ENCODE results near the gene ZNF552. TPM values are rescaled to one million over a fixed set of nuclear protein-coding genes. Genes with fewer than 3 reads are reported as not detected.
"Not testable (repeated sequence)": the region's sequence is repeated elsewhere in the genome, so short reads cannot be mapped to it uniquely, and the experiment has no call there.

The ZNF552 gene
- total RNA-seq = 5.8 and 5.9 TPM in 2 replicates

DNA sequence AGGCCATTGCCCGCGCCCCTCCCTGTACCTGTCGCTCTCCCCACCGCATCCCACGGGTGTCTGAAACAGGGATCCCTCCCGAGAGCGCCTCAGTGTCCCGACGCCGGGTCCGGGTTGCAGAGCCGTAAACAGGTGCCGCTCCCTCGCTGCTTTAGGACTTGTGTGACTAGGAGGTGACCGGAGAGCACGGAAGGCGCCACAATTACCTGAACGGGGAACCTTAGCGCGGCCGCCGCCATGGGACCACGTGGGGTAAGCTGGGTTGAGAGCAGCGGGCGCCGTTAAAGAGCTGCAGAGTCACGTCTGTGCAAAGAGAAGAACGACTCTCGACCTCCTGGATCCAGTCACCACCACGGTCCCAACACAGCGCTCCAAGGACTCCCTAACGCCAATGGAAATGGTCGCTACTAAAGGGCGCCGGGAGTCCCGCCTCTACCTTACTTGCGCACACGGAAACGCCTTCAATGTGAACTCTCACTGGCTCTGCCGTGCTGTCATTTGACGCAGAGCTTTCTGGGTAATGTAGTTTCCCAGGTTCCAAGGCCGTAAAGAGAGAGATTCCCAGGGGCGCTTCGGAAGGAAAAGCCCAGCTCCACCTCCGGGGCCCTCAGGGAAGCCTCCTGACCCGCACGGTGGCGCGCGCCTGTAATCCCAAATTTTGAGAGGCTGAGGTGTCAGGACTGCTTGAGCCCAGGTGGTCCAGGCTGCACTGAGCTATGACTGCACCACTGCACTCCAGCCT is at the start of gene ZNF552:
TSS of gene ZNF552 (minus strand) at position 409 of the 742 bp plus-strand sequence. CDS start at position 239, 170 bp downstream.
- peaks cover 26% of the 10 kb centered on the region for H3K79me2 ChIP-seq (ENCODE audit: insufficient read depth, low read length)
- H3K27ac ChIP-seq (ENCODE audit: low read depth, low read length) = peak within 1 kb of the TSS; percentile 61
- TF ChIP-seq, protein P1, sequence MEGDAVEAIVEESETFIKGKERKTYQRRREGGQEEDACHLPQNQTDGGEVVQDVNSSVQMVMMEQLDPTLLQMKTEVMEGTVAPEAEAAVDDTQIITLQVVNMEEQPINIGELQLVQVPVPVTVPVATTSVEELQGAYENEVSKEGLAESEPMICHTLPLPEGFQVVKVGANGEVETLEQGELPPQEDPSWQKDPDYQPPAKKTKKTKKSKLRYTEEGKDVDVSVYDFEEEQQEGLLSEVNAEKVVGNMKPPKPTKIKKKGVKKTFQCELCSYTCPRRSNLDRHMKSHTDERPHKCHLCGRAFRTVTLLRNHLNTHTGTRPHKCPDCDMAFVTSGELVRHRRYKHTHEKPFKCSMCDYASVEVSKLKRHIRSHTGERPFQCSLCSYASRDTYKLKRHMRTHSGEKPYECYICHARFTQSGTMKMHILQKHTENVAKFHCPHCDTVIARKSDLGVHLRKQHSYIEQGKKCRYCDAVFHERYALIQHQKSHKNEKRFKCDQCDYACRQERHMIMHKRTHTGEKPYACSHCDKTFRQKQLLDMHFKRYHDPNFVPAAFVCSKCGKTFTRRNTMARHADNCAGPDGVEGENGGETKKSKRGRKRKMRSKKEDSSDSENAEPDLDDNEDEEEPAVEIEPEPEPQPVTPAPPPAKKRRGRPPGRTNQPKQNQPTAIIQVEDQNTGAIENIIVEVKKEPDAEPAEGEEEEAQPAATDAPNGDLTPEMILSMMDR (IDR thresholded peaks at IDR 0.05; ENCODE audit: extremely low read depth, low read depth, low read length) = no peak
- DNase-seq (ENCODE audit: insufficient read length, low spot score, missing footprints) = peak; percentile 96
- peak within 1 kb of the TSS; percentile 92 for H3K4me3 ChIP-seq (ENCODE audit: insufficient read depth, low read length)
- H2AFZ ChIP-seq (ENCODE audit: low read length) = peak within 1 kb of the TSS; percentile 92
- no peaks in the 10 kb centered on the region for H4K20me1 ChIP-seq (ENCODE audit: insufficient read depth, low read length)
- peak within 1 kb of the TSS; percentile 75 for H3K4me2 ChIP-seq (ENCODE audit: insufficient read depth, low read length)
- no peaks in the 10 kb centered on the region for H3K9me3 ChIP-seq (ENCODE audit: low read depth, low read length)
- H3K27me3 ChIP-seq (ENCODE audit: insufficient read depth, low read length) = no peaks in the 10 kb centered on the region
- peaks cover 8% of the 10 kb centered on the region for H3K36me3 ChIP-seq (ENCODE audit: insufficient read depth, low read length)
- H3K4me1 ChIP-seq (ENCODE audit: insufficient read depth, low read length) = peaks cover 5% of the 10 kb centered on the region

DNA sequence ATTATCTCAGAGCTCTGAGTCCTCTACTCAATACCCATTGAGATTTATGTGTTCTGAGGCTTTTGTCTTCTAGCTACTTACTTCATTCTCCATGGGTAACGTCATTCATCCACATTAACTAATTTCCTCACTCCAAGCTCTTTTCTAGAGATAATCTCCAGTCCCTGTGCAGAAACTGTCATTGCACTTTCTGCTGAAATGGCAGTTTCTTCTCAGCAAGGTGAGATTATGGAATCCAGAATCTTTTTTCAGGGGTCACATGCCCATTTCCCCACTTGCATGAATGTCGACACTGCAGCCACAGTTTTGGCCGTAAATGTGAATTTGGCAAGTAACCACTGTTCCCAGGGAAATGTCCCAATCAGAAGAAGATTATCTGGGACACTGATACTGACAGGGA is 47.6 kb upstream of the ZNF552 start:
- peaks cover 33% of the 10 kb centered on the region for H3K9me3 ChIP-seq (ENCODE audit: low read depth, low read length)
- not testable (repeated sequence) for H2AFZ ChIP-seq (ENCODE audit: low read length); H3K4me3 ChIP-seq (ENCODE audit: insufficient read depth, low read length); DNase-seq (ENCODE audit: insufficient read length, low spot score, missing footprints); H3K27ac ChIP-seq (ENCODE audit: low read depth, low read length); H3K27me3 ChIP-seq (ENCODE audit: insufficient read depth, low read length); H3K4me1 ChIP-seq (ENCODE audit: insufficient read depth, low read length); H3K4me2 ChIP-seq (ENCODE audit: insufficient read depth, low read length); H3K79me2 ChIP-seq (ENCODE audit: insufficient read depth, low read length); H4K20me1 ChIP-seq (ENCODE audit: insufficient read depth, low read length)
- H3K36me3 ChIP-seq (ENCODE audit: insufficient read depth, low read length) = peaks cover 86% of the 10 kb centered on the region

DNA sequence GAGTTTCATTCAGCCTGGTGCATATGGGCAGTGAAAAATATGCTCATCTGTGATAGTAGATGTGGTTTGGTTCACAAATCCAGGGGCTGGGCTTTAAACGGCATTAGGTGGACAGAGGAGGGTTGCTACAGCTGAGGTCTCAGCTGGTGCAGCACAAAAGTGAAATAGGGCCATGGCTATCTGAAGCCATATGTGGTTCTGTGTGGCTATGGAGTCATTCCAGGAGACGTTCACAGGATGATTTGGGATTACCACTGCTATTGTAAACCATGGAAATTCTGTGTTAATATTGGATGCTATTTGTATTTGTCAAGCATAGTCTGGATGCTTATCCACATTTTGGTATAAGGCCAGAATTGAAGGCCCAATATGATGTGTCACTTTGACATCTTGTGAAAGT is 39.4 kb upstream of the ZNF552 start:
- Histone ChIP-seq H3K36me3 (ENCODE audit: insufficient read depth, low read length) (peaks cover 37% of the 10 kb centered on the region), H4K20me1 (ENCODE audit: insufficient read depth, low read length) (peaks cover 15% of the 10 kb centered on the region), H3K79me2 (ENCODE audit: insufficient read depth, low read length) (peaks cover 51% of the 10 kb centered on the region)
- not testable (repeated sequence) for H3K27me3 ChIP-seq (ENCODE audit: insufficient read depth, low read length); H3K9me3 ChIP-seq (ENCODE audit: low read depth, low read length); H3K4me3 ChIP-seq (ENCODE audit: insufficient read depth, low read length); H3K4me1 ChIP-seq (ENCODE audit: insufficient read depth, low read length); H3K27ac ChIP-seq (ENCODE audit: low read depth, low read length); H3K4me2 ChIP-seq (ENCODE audit: insufficient read depth, low read length); H2AFZ ChIP-seq (ENCODE audit: low read length); DNase-seq (ENCODE audit: insufficient read length, low spot score, missing footprints)

DNA sequence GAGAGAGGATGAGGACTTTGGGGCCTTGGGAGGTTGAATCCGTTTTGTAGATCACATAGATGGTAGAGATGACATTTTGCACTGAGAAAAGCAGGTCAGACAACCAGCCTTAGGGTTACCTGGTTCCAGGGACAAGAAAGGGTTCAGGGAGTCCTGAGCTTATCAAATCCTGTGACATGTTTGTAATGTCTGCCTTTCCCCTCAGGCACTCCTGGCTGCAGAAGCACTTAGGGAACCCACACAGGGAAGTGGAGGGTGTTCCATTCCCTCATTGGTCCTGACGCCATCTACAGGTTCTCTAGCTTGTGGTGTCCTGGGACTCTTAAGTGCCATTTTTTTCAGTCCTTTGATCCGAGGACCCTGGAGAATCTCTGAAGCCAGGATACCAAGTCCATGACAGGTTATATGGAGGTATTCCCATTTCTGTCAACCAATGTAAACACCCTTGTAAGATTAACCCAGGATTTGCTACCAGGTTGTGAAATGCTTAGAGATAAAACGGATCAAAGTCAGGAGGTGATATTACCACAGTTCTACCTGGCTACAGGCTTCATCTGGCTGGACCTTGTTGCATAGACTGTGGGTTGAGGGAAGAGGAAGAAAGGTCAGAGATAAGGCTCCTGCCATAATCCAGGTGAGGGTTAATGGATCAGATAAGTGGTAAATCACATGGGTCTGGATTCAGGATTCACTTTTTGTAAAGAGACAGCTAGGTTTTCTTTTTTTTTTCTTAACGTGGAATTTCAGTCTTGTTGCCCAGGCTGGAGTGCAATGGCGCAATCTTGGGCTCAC is 37.3 kb upstream of the ZNF552 start:
- not testable (repeated sequence) for H3K4me1 ChIP-seq (ENCODE audit: insufficient read depth, low read length); H3K4me2 ChIP-seq (ENCODE audit: insufficient read depth, low read length); DNase-seq (ENCODE audit: insufficient read length, low spot score, missing footprints); H3K4me3 ChIP-seq (ENCODE audit: insufficient read depth, low read length); H3K9me3 ChIP-seq (ENCODE audit: low read depth, low read length); H2AFZ ChIP-seq (ENCODE audit: low read length); H3K27ac ChIP-seq (ENCODE audit: low read depth, low read length); H3K27me3 ChIP-seq (ENCODE audit: insufficient read depth, low read length)
- peaks cover 18% of the 10 kb centered on the region for H4K20me1 ChIP-seq (ENCODE audit: insufficient read depth, low read length)
- H3K36me3 ChIP-seq (ENCODE audit: insufficient read depth, low read length) = peaks cover 24% of the 10 kb centered on the region
- H3K79me2 ChIP-seq (ENCODE audit: insufficient read depth, low read length) = peaks cover 51% of the 10 kb centered on the region

DNA sequence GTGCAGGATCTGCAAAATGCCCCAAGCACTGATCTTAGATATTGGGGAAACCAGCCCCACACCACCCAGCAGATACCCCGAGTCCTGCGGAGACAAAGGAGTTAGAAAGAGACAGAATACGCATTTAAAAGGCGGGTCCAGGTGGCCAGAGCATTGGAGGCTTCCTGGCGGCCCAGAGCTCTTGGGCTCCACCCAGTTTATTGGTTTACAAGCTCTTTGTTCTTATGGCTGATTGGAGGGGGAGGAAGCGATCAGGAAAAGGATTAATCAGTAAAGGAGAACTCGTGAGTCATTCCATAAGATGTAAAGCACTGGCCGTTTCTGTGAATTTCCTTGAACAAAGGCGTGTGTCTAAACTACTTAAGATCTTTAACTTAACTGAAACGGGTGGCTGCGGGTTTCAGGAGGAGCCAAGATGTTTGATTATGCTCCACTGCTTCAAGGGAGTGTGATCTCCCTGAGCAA is 35.9 kb upstream of the ZNF552 start:
- H3K79me2 ChIP-seq (ENCODE audit: insufficient read depth, low read length) = peaks cover 54% of the 10 kb centered on the region
- peaks cover 18% of the 10 kb centered on the region for H4K20me1 ChIP-seq (ENCODE audit: insufficient read depth, low read length)
- no peaks in the 10 kb centered on the region for H3K27me3 ChIP-seq (ENCODE audit: insufficient read depth, low read length)
- peaks cover 11% of the 10 kb centered on the region for H3K36me3 ChIP-seq (ENCODE audit: insufficient read depth, low read length)
- H3K4me1 ChIP-seq (ENCODE audit: insufficient read depth, low read length) = peaks cover 10% of the 10 kb centered on the region
- peak overlapping the region; percentile 89 for H3K4me3 ChIP-seq (ENCODE audit: insufficient read depth, low read length)
- peak overlapping the region; percentile 81 for H3K27ac ChIP-seq (ENCODE audit: low read depth, low read length)
- H3K4me2 ChIP-seq (ENCODE audit: insufficient read depth, low read length) = peak overlapping the region; percentile 88
- no peak overlapping the region for H2AFZ ChIP-seq (ENCODE audit: low read length)
- no peaks in the 10 kb centered on the region for H3K9me3 ChIP-seq (ENCODE audit: low read depth, low read length)
- TF ChIP-seq, protein P1 (IDR thresholded peaks at IDR 0.05; ENCODE audit: extremely low read depth, low read depth, low read length) = no peak
- DNase-seq (ENCODE audit: insufficient read length, low spot score, missing footprints) = peak; percentile 78

DNA sequence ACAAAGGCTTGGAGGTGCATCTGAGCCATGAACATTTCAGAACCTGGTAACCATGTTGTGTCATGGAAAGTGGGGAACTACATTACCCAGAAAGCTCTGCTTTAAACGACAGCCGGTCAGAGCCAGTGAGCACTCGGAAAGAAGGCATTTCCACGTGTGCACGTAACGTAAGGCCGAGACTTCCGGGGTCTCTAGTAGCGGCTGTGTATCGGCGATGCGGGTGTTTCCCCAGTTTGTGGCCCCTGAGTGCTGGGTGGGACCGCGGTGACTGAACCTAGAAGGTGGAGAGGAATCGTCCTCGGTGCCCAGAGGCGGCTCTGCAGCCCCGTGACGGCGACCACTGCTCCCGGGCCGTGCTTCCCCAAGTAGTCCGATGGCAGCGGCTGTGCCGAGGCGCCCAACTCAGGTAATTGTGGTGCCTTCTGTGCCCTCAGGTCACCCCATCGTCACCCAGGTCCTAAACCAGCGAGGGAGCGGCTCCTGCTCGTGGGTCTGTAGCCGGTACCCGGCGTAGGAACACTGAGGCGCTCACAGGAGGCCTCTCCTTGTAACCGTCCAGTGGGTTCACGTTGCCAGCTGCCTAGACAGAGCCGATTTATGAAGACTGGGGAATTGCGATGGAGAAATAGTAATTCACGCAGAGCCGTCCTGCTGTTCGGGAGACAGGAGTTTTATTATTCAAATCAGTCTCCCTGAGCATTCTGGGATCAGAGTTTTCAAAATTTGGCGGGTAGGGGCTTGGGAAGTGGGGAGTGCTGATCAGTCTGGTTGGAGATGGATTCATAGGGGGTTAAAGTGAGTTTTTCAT is 35.2 kb upstream of the ZNF552 start, which contains the start of gene ZNF587:
TSS of gene ZNF587 (plus strand) at position 194 of the 808 bp plus-strand sequence. CDS start at position 374, 180 bp downstream.
- peak; percentile 65 for DNase-seq (ENCODE audit: insufficient read length, low spot score, missing footprints)
- peaks cover 18% of the 10 kb centered on the region for H4K20me1 ChIP-seq (ENCODE audit: insufficient read depth, low read length)
- H3K27ac ChIP-seq (ENCODE audit: low read depth, low read length) = peak within 1 kb of the TSS; percentile 81
- H3K79me2 ChIP-seq (ENCODE audit: insufficient read depth, low read length) = peaks cover 61% of the 10 kb centered on the region
- peak within 1 kb of the TSS; percentile 89 for H3K4me3 ChIP-seq (ENCODE audit: insufficient read depth, low read length)
- H3K4me2 ChIP-seq (ENCODE audit: insufficient read depth, low read length) = peak within 1 kb of the TSS; percentile 88
- not testable (repeated sequence) for H3K9me3 ChIP-seq (ENCODE audit: low read depth, low read length); H3K4me1 ChIP-seq (ENCODE audit: insufficient read depth, low read length); H3K36me3 ChIP-seq (ENCODE audit: insufficient read depth, low read length); H3K27me3 ChIP-seq (ENCODE audit: insufficient read depth, low read length); H2AFZ ChIP-seq (ENCODE audit: low read length)
